GM18873 (cell line): ENCODE results near the gene KDM4B.

Experiments used
- ATAC-seq: cut with Tn5 transposase; IDR thresholded peaks from one replicate; pipeline ENCODE4 v1.9.1; 2021; ENCODE audit warnings: mild to moderate bottlenecking, moderate library complexity, moderate number of reproducible peaks; ENCODE audit not compliant: unreplicated experiment, low FRiP score

The KDM4B gene

GRCh38 chr19:5099701-5100221 is 130.8 kb downstream of the KDM4B start:
- no peak for ATAC-seq

- no peak for ATAC-seq
These were observed 133.0 kb downstream of the KDM4B start for GRCh38 chr19:5101871-5102270.

DNA sequence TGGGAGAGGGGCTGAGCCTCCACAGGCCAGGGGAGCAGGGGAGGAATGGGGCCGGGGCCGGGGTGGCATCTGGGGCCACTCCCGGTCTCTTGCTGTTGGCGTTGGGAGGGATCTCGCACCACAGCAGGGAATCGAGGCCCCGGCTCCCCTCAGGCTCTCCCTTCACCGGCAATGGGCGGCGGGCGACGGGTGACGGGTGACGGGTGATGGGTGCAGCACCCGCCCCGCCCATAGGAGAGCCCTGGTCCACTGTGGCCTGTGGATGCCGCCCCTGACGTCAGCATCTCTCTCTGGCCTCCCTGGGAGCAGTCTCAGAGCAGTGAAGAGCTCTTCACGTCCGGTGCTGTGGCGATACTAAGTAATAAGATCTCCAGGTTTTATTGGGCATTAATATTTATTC is 133.6 kb downstream of the KDM4B start:
- ATAC-seq: no peak

- ATAC-seq: no peak
These were observed 134.3 kb downstream of the KDM4B start for GRCh38 chr19:5103061-5103701.

DNA sequence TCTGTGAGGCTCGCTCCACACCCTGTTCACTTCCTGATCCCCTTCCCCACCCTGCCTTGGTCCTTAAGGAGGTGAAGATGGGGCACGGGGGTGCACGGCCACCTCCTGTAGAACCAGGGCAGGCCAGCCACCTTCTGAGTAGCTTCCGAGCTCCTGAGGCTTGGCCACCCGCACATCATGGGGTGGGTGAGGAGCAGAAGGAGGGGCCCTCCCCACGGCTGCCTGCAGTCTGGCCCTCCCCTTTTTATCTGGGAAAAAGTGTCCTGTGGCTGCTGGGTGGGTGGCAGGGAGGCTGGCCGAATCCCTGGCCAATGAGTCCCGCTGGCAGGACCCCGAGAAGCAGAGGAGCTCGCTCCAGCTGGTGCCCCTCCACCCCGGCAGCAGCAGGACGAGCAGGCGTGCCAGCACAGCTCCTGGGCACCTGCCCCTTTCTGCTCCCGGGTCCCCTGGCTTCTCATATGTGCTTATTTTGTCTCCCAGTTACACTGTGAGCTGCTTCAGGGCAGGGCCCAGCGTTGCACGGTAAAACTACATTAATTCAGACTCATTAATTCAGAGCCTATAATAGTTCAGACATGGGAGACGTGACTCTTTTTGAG is 135.0 kb downstream of the KDM4B start:
- ATAC-seq: no peak

DNA sequence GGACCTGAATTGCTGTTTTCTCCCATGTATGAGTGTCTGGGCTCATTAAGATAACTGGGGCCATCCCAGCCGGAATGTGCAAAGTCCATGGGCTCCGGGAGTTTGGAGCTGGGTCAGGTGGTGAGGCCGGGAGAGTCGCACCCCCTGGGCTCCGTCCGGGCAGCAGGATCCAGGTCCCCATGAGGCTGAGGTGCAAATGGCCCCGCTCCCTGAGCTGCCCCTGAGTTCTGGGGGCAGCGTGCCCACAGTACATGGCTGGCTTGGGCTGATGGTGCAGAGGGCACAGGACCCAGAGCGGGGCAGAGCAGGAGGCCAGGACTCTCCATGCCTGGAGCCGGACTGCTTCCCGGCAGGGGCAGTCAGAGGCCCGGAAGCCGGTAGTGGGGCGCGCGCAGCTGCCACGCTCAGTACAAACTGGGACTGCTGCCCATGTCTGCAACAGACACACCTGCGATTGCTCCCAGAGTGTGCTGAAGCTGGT is 136.0 kb downstream of the KDM4B start:
- ATAC-seq: no peak

DNA sequence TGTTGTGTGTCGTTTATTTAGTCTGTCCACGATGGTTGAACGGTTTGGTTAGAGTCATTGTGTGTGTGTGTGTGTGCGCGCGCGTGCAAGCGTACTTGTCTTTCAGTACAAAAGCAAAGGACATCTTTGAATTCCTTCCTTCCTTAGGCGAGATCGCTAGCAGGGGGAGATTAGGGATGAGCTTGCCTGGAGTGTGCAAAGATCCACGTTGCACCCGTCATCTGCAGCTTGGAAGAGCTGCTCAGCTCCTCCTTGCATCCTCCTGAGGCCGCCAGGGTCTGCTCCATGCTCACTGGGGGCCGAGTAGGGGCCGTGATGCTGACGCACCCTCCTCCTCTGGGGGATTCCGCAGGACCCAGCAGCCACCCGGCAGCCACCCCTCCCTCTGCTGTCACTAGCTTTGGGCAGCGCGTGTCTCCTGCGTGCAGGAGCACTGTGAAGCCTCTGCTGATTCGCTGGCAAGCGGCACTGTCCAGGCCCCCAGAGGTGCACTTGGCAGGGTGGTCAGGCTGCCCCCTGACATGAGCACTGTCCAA is 137.3 kb downstream of the KDM4B start:
- ATAC-seq: no peak

- no peak for ATAC-seq
These were observed 138.1 kb downstream of the KDM4B start for GRCh38 chr19:5106971-5107370.

GRCh38 chr19:5107432-5108122 is 138.7 kb downstream of the KDM4B start:
- no peak for ATAC-seq

- ATAC-seq: no peak
These were observed 139.2 kb downstream of the KDM4B start for GRCh38 chr19:5108123-5108596.

DNA sequence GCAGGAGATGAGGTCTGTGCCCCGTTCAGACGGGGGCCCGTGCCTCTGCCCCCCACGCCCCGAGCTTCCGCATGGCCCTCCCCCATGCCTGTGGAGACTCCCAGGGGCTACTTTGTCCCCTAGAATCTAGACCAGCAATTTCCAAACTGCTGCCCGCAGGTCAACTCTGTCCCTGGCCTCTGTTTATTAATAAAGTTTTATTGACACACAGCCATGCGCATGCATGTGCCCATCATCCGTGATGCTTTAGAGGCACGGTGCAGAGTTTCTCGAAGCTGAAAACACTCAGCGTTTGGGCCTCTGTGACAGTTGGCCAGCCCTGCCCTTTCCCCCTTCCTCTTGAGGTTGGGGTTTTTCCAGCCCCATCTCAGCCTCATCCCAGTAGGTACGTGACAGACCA is 140.0 kb downstream of the KDM4B start:
- no peak for ATAC-seq

DNA sequence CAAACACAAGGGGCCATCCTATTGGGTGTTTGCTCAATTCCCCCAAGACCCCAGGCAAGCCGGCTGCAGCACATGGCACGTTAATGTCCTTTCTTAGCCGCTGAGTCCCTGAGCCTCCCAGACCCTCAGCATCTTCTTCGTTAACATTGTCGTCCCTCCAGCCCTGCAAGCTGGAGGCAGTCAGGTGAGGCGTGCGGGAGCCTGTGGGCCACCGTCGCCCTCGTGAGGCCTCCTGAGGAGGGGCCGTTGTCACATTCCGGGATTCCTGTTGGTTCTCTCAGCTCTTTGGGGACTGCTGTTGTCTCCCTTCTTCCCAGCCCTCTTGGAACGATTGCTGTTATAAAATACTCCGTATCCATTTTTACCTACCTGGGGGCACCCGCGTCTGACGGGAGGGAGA is 140.6 kb downstream of the KDM4B start:
- ATAC-seq: no peak

- ATAC-seq: no peak
These were observed 141.6 kb downstream of the KDM4B start for GRCh38 chr19:5110546-5110945.

- no peak for ATAC-seq
These were observed 142.1 kb downstream of the KDM4B start for GRCh38 chr19:5111051-5111450.

DNA sequence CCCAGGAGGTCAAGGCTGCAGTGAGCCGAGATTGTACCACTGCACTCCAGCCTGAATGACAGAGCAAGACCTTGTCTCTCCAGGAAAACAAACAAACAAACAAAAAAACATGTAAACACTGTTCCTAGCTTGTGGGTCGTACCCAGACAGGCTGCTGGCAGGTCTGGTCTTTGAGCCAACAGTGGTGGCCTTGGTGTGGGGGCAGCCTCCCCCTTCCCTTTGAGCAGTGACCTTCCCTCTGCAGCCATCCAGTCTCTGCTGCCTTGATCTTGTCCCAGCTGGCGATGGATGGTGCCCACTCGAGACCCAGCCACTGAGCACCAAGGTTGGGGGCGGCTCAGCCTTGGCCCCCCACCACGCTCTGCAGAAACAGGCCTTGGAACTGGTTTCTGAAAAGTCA is 143.3 kb downstream of the KDM4B start:
- ATAC-seq: no peak

- ATAC-seq: no peak
These were observed 144.0 kb downstream of the KDM4B start for GRCh38 chr19:5112681-5113575.

- no peak for ATAC-seq
These were observed 145.0 kb downstream of the KDM4B start for GRCh38 chr19:5113633-5114586.

DNA sequence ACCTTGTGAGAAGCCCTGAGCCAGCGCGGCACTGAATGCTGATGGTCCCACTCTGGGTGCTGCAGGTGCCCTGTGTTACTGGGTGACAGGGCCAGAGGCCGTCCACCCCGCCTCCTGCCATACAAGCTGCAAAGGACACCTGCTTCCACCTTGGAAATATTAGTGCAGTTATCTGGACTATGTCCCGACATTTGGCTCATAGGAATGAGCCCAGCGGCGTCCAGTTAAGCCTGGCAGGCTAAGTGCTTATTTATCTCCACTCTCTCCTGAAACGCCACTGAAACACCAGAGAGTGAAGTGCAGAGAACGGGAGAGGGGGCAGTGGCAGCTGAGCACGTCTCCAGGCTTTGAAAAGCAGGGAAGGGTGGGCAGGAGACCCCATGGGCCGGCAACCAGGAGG is 145.8 kb downstream of the KDM4B start:
- ATAC-seq: no peak

GRCh38 chr19:5115351-5115750 is 146.4 kb downstream of the KDM4B start:
- no peak for ATAC-seq
